Astrocyte of the spinal cord (primary cell): ENCODE data around the gene MAEA.

ENCODE experiments used
- DNase-seq: peaks from one replicate; pipeline ENCODE4 v3.0.0; 2011; ENCODE audit warnings: low read depth, low spot score
- H3K4me3 ChIP-seq: 2 replicates; pipeline ENCODE4 v1.5.1; 2011; ENCODE audit warnings: low read depth, mild to moderate bottlenecking, low read length, moderate library complexity
- in situ Hi-C: cut with HindIII; loops from 2 replicates; pipeline ENCODE4 v1.10.0; 2017; ENCODE audit warnings: low sequenced_read_pairs
- TF ChIP-seq, protein P1 (sequence below): IDR thresholded peaks from 2 replicates; pipeline ENCODE4 v1.5.1; 2012; ENCODE audit warnings: low read depth, mild to moderate bottlenecking, low read length, inconsistent platforms

The MAEA gene

DNA sequence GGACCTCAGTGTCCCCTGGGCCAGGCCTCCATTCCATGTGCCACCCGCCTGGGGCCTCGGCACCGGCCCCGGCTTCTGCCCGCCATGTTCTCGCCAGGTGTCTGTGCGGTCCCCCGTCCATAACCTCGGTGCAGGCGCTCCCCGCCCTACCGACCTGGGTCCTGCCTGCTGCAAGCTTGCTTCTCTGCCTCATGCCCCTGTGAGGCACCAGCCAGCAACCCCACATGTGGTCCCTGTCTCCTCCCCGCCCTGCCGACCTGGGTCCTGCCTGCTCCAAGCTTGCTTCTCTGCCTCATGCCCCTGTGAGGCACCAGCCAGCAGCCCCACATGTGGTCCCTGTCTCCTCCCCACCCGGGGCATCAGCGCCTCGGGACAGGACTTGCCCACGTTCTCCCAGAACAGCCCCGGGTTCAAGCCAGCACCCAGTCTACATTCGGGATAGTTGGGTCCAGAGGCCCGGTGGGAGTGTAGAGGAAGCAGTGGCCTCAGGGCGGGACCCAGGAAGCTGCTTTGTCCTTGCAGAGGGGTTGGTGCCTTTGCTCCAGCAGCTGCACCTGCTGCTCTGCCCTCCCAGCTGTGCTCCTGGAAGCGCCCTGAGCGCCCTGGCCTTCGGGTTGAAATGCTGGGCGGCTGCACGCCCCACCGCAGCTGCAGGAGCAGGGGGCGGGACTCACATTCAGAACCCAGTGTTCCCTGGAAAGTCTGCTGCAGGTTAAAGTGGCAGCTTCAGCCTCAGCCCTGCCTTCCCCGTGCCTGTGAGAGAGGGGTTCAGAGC lies 37.2 kb downstream of the MAEA start:
- in situ Hi-C loops = no loop called here
- no peak for DNase-seq
- H3K4me3 ChIP-seq = no peak overlapping the region
- TF ChIP-seq, protein P1, sequence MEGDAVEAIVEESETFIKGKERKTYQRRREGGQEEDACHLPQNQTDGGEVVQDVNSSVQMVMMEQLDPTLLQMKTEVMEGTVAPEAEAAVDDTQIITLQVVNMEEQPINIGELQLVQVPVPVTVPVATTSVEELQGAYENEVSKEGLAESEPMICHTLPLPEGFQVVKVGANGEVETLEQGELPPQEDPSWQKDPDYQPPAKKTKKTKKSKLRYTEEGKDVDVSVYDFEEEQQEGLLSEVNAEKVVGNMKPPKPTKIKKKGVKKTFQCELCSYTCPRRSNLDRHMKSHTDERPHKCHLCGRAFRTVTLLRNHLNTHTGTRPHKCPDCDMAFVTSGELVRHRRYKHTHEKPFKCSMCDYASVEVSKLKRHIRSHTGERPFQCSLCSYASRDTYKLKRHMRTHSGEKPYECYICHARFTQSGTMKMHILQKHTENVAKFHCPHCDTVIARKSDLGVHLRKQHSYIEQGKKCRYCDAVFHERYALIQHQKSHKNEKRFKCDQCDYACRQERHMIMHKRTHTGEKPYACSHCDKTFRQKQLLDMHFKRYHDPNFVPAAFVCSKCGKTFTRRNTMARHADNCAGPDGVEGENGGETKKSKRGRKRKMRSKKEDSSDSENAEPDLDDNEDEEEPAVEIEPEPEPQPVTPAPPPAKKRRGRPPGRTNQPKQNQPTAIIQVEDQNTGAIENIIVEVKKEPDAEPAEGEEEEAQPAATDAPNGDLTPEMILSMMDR = no peak

GRCh38 chr4:1327526-1328266 lies 38.0 kb downstream of the MAEA start:
- no peak for DNase-seq
- no peak overlapping the region for H3K4me3 ChIP-seq
- in situ Hi-C loops = no loop called here
- TF ChIP-seq, protein P1 = no peak

GRCh38 chr4:1328267-1329155 lies 38.8 kb downstream of the MAEA start:
- TF ChIP-seq, protein P1 = no peak
- H3K4me3 ChIP-seq = no peak overlapping the region
- in situ Hi-C loops = no loop called here
- no peak for DNase-seq

- TF ChIP-seq, protein P1 = no peak
- no peak for DNase-seq
- H3K4me3 ChIP-seq = no peak overlapping the region
- in situ Hi-C loops = no loop called here
These were observed 40.0 kb downstream of the MAEA start for GRCh38 chr4:1329408-1330371.

GRCh38 chr4:1330761-1331590 lies 41.3 kb downstream of the MAEA start:
- H3K4me3 ChIP-seq = no peak overlapping the region
- no peak for DNase-seq
- in situ Hi-C loops = no loop called here
- TF ChIP-seq, protein P1 = no peak
